Stimulated activated CD8-positive, alpha-beta memory T cell treated with anti-CD3 and anti-CD28 coated beads, Interleukin-12 subunit alpha, Interleukin-12 subunit beta, amount 100 ng/mL, for 24 hours (primary cell): ENCODE results near the gene NIPBL.
"Not testable (repeated sequence)": the region's sequence is repeated elsewhere in the genome, so short reads cannot be mapped to it uniquely, and the experiment has no call there.

ENCODE experiments used
- DNase-seq: peaks from one replicate; pipeline ENCODE4 v3.0.0-alpha.2; 2020; ENCODE audit errors: extremely low read depth

Gene NIPBL

GRCh38 chr5:36876299-36876964 lies at the start of gene NIPBL:
Gene NIPBL (plus strand): TSS chr5:36876769. CDS start chr5:36953697, 76,928 bp downstream.
- peak; percentile 80 for DNase-seq

GRCh38 chr5:36832274-36832673 lies 44.3 kb upstream of the NIPBL start:
- no peak for DNase-seq

GRCh38 chr5:36836831-36837230 lies 39.7 kb upstream of the NIPBL start:
- no peak for DNase-seq

GRCh38 chr5:36839489-36840476 lies 36.8 kb upstream of the NIPBL start:
- no peak for DNase-seq

GRCh38 chr5:36841677-36842076 lies 34.9 kb upstream of the NIPBL start:
- no peak for DNase-seq

- no peak for DNase-seq
Measured at GRCh38 chr5:36842087-36842486, 34.5 kb upstream of the NIPBL start.

GRCh38 chr5:36844305-36844704 lies 32.3 kb upstream of the NIPBL start:
- DNase-seq = no peak

- DNase-seq = not testable (repeated sequence)
Measured at GRCh38 chr5:36848545-36848944, 28.0 kb upstream of the NIPBL start.

- not testable (repeated sequence) for DNase-seq
Measured at GRCh38 chr5:36852903-36853302, 23.7 kb upstream of the NIPBL start.

- no peak for DNase-seq
Measured at GRCh38 chr5:36854402-36855140, 22.0 kb upstream of the NIPBL start.

- no peak for DNase-seq
Measured at GRCh38 chr5:36855141-36855495, 21.5 kb upstream of the NIPBL start.

GRCh38 chr5:36861871-36862270 lies 14.7 kb upstream of the NIPBL start:
- no peak for DNase-seq

GRCh38 chr5:36870399-36871040 lies 6.0 kb upstream of the NIPBL start:
- no peak for DNase-seq

GRCh38 chr5:36874465-36874864 lies 2.1 kb upstream of the NIPBL start:
- no peak for DNase-seq

- no peak for DNase-seq
Measured at GRCh38 chr5:36875051-36875789, 1.3 kb upstream of the NIPBL start.

- DNase-seq = peak; percentile 49
Measured at GRCh38 chr5:36875790-36876298, 725 bp upstream of the NIPBL start.

- DNase-seq = peak; percentile 19
Measured at GRCh38 chr5:36876965-36877666, 547 bp downstream of the NIPBL start.

GRCh38 chr5:36877667-36878391 lies 1.3 kb downstream of the NIPBL start:
- DNase-seq = no peak

GRCh38 chr5:36878392-36879082 lies 2.0 kb downstream of the NIPBL start:
- no peak for DNase-seq
